GM20431 (cell line): ENCODE data around the gene RNF126.

Experiments
- in situ Hi-C: fragments of 300-500 bp; cut with MseI, MboI; formaldehyde crosslinking; loops from one replicate; pipeline ENCODE4 v1.15.0; 2020; ENCODE audit warnings: low sequenced_read_pairs; ENCODE audit not compliant: unreplicated experiment

RNF126 gene

GRCh38 chr19:666985-667573 lies 4.1 kb upstream of the RNF126 start:
- in situ Hi-C loops = loop anchor here (10.0 kb wide), 1 partner anchor 68 kb away; no protein-coding TSS in a partner anchor

- in situ Hi-C loops = loop anchor here (10.0 kb wide), 1 partner anchor 70 kb away; no protein-coding TSS in a partner anchor
Observed at GRCh38 chr19:664913-665443, 2.0 kb upstream of the RNF126 start.

GRCh38 chr19:663682-664117 lies 686 bp upstream of the RNF126 start:
- in situ Hi-C loops = loop anchor here (10.0 kb wide), 1 partner anchor 71 kb away; no protein-coding TSS in a partner anchor

GRCh38 chr19:662207-662961 lies 630 bp downstream of the RNF126 start:
- in situ Hi-C loops = loop anchor here (10.0 kb wide), 1 partner anchor 72 kb away; no protein-coding TSS in a partner anchor

- in situ Hi-C loops = loop anchor here (10.0 kb wide), 1 partner anchor 73 kb away; no protein-coding TSS in a partner anchor
Observed at GRCh38 chr19:661427-662196, 1.4 kb downstream of the RNF126 start.

- in situ Hi-C loops = loop anchor here (10.0 kb wide), 1 partner anchor 74 kb away; no protein-coding TSS in a partner anchor
Observed at GRCh38 chr19:660793-661426, 2.1 kb downstream of the RNF126 start.

GRCh38 chr19:658916-659839 lies 3.8 kb downstream of the RNF126 start:
- in situ Hi-C loops = no loop called here

GRCh38 chr19:658059-658839 lies 4.8 kb downstream of the RNF126 start:
- in situ Hi-C loops = no loop called here

- in situ Hi-C loops = no loop called here
Observed at GRCh38 chr19:657611-658010, 5.4 kb downstream of the RNF126 start.

GRCh38 chr19:656751-657559 lies 6.1 kb downstream of the RNF126 start:
- in situ Hi-C loops = no loop called here

- in situ Hi-C loops = no loop called here
Observed at GRCh38 chr19:655691-656090, 7.3 kb downstream of the RNF126 start.

GRCh38 chr19:653425-653824 lies 9.6 kb downstream of the RNF126 start:
- in situ Hi-C loops = no loop called here

- in situ Hi-C loops = no loop called here
Observed at GRCh38 chr19:652467-653389, 10.3 kb downstream of the RNF126 start.

GRCh38 chr19:651991-652390 lies 11.0 kb downstream of the RNF126 start:
- in situ Hi-C loops = no loop called here

- in situ Hi-C loops = no loop called here
Observed at GRCh38 chr19:651114-651818, 11.7 kb downstream of the RNF126 start.

- in situ Hi-C loops = no loop called here
Observed at GRCh38 chr19:650121-650520, 12.9 kb downstream of the RNF126 start.
